ENCODE measurements around the gene APOB.

APOB gene

GRCh38 chr2:21040468-21041377 is 3.1 kb downstream of the APOB start:
- no peak overlapping the region for H3K27ac ChIP-seq (ENCODE audit: low read depth, low read length, poor library complexity, severe bottlenecking)
- H3K4me2 ChIP-seq (ENCODE audit: low read length): no peak overlapping the region
- no peaks in the 10 kb centered on the region for H4K20me1 ChIP-seq (ENCODE audit: insufficient read depth, low read length)
- no peaks in the 10 kb centered on the region for H3K79me2 ChIP-seq (ENCODE audit: insufficient read depth, low read length)
- no peaks in the 10 kb centered on the region for H3F3A ChIP-seq (ENCODE audit: insufficient read depth, low read length)
- no peaks in the 10 kb centered on the region for H3K9me3 ChIP-seq (ENCODE audit: low read length)
- no peaks in the 10 kb centered on the region for H3K4me1 ChIP-seq (ENCODE audit: insufficient read depth, low read length, severe bottlenecking)
- no peak overlapping the region for H3K9ac ChIP-seq (ENCODE audit: low read length)
- no peak overlapping the region for H3K4me3 ChIP-seq (ENCODE audit: low read depth, low read length, poor library complexity, severe bottlenecking)
- H3K36me3 ChIP-seq (ENCODE audit: insufficient read depth, low read length): no peaks in the 10 kb centered on the region
- TF ChIP-seq, protein P1, sequence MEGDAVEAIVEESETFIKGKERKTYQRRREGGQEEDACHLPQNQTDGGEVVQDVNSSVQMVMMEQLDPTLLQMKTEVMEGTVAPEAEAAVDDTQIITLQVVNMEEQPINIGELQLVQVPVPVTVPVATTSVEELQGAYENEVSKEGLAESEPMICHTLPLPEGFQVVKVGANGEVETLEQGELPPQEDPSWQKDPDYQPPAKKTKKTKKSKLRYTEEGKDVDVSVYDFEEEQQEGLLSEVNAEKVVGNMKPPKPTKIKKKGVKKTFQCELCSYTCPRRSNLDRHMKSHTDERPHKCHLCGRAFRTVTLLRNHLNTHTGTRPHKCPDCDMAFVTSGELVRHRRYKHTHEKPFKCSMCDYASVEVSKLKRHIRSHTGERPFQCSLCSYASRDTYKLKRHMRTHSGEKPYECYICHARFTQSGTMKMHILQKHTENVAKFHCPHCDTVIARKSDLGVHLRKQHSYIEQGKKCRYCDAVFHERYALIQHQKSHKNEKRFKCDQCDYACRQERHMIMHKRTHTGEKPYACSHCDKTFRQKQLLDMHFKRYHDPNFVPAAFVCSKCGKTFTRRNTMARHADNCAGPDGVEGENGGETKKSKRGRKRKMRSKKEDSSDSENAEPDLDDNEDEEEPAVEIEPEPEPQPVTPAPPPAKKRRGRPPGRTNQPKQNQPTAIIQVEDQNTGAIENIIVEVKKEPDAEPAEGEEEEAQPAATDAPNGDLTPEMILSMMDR (IDR thresholded peaks at IDR 0.05; ENCODE audit: low read length): no peak
- no peak for TF ChIP-seq EZH2 (IDR thresholded peaks at IDR 0.05; ENCODE audit: borderline replicate concordance, low read length)
- H2AFZ ChIP-seq (ENCODE audit: low read length): no peak overlapping the region
- H3K9me2 ChIP-seq (ENCODE audit: low read depth, low read length): no peaks in the 10 kb centered on the region
- H3K27me3 ChIP-seq (ENCODE audit: insufficient read depth, low read length): no peaks in the 10 kb centered on the region; the same call in none of the 2 replicates

GRCh38 chr2:21039979-21040467 is 3.9 kb downstream of the APOB start:
- no peaks in the 10 kb centered on the region for H4K20me1 ChIP-seq (ENCODE audit: insufficient read depth, low read length)
- TF ChIP-seq EZH2 (IDR thresholded peaks at IDR 0.05; ENCODE audit: borderline replicate concordance, low read length): no peak
- TF ChIP-seq, protein P1 (IDR thresholded peaks at IDR 0.05; ENCODE audit: low read length): no peak
- no peaks in the 10 kb centered on the region for H3K4me1 ChIP-seq (ENCODE audit: insufficient read depth, low read length, severe bottlenecking)
- H3K4me3 ChIP-seq (ENCODE audit: low read depth, low read length, poor library complexity, severe bottlenecking): no peak overlapping the region
- H3K4me2 ChIP-seq (ENCODE audit: low read length): no peak overlapping the region
- H3K36me3 ChIP-seq (ENCODE audit: insufficient read depth, low read length): no peaks in the 10 kb centered on the region
- H3F3A ChIP-seq (ENCODE audit: insufficient read depth, low read length): no peaks in the 10 kb centered on the region
- no peak overlapping the region for H3K27ac ChIP-seq (ENCODE audit: low read depth, low read length, poor library complexity, severe bottlenecking)
- H3K27me3 ChIP-seq (ENCODE audit: insufficient read depth, low read length): no peaks in the 10 kb centered on the region; the same call in none of the 2 replicates
- no peaks in the 10 kb centered on the region for H3K9me3 ChIP-seq (ENCODE audit: low read length)
- no peak overlapping the region for H2AFZ ChIP-seq (ENCODE audit: low read length)
- H3K9me2 ChIP-seq (ENCODE audit: low read depth, low read length): no peaks in the 10 kb centered on the region
- H3K9ac ChIP-seq (ENCODE audit: low read length): no peak overlapping the region
- no peaks in the 10 kb centered on the region for H3K79me2 ChIP-seq (ENCODE audit: insufficient read depth, low read length)

DNA sequence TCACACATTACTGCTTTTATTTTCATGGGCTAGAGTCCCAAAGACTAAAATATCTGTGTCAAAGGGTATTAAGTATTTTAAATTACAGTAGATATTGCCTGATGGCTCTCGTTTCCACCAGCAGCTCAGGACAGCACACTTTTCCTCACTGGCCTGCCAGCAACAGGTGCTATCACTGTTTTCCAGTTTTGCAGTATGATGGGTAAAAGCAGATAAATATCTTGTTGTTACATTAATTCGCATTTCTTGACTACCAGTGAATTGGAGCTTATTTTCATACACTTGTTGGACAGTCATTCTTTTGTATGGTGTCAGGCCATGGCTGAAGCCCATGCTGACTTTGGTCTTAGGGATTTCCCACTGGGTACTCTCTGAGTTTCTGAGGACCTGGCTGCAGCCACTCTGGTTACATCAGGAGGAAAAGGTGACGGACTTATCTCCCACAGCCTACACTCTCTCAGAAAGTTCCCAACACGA is 4.8 kb downstream of the APOB start:
- H3K9ac ChIP-seq (ENCODE audit: low read length): no peak overlapping the region
- H3K79me2 ChIP-seq (ENCODE audit: insufficient read depth, low read length): no peaks in the 10 kb centered on the region
- TF ChIP-seq, protein P1 (IDR thresholded peaks at IDR 0.05; ENCODE audit: low read length): no peak
- no peak for TF ChIP-seq EZH2 (IDR thresholded peaks at IDR 0.05; ENCODE audit: borderline replicate concordance, low read length)
- no peaks in the 10 kb centered on the region for H3K9me2 ChIP-seq (ENCODE audit: low read depth, low read length)
- no peaks in the 10 kb centered on the region for H3F3A ChIP-seq (ENCODE audit: insufficient read depth, low read length)
- H3K27ac ChIP-seq (ENCODE audit: low read depth, low read length, poor library complexity, severe bottlenecking): no peak overlapping the region
- no peaks in the 10 kb centered on the region for H4K20me1 ChIP-seq (ENCODE audit: insufficient read depth, low read length)
- H3K4me1 ChIP-seq (ENCODE audit: insufficient read depth, low read length, severe bottlenecking): no peaks in the 10 kb centered on the region
- H3K4me2 ChIP-seq (ENCODE audit: low read length): no peak overlapping the region
- H2AFZ ChIP-seq (ENCODE audit: low read length): no peak overlapping the region
- no peak overlapping the region for H3K4me3 ChIP-seq (ENCODE audit: low read depth, low read length, poor library complexity, severe bottlenecking)
- no peaks in the 10 kb centered on the region for H3K36me3 ChIP-seq (ENCODE audit: insufficient read depth, low read length)
- H3K27me3 ChIP-seq (ENCODE audit: insufficient read depth, low read length): no peaks in the 10 kb centered on the region; the same call in none of the 2 replicates
- H3K9me3 ChIP-seq (ENCODE audit: low read length): no peaks in the 10 kb centered on the region

All from OCI-LY1 (cell line).